ENCODE measurements around the gene NF1. TPM values are rescaled to one million over a fixed set of nuclear protein-coding genes. Genes with fewer than 3 reads are reported as not detected.

The NF1 gene
- total RNA-seq, 1 donor from 2014 or later = 69.9 TPM

DNA sequence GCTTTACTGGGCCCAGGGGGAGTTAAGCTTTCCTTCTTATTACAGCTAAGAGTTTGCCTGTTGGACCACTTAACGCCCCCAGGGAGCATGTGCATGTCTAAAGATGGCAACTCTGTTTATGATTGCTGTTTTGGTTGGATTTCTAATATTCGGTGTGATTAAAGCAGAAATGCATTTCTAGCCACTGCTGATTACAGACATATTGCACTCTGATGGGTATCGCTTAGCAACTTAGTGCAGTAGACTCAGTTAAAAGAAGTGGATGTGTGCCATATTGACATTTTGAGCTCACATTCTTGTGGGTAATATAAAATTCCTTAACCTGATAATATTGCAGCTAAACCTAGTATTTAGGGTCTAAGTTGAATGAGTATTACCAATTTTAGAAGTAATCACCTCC is 4.2 kb downstream of the NF1 start:
- H3K27ac Mint-ChIP-seq = no peak overlapping the region
- H3K4me1 Mint-ChIP-seq (ENCODE audit: unreplicated experiment) = peaks cover 25% of the 10 kb centered on the region
- no peaks in the 10 kb centered on the region for H3K36me3 Mint-ChIP-seq
- no peak for DNase-seq (ENCODE audit: extremely low spot score, unreplicated experiment)
- TF ChIP-seq, protein P1, sequence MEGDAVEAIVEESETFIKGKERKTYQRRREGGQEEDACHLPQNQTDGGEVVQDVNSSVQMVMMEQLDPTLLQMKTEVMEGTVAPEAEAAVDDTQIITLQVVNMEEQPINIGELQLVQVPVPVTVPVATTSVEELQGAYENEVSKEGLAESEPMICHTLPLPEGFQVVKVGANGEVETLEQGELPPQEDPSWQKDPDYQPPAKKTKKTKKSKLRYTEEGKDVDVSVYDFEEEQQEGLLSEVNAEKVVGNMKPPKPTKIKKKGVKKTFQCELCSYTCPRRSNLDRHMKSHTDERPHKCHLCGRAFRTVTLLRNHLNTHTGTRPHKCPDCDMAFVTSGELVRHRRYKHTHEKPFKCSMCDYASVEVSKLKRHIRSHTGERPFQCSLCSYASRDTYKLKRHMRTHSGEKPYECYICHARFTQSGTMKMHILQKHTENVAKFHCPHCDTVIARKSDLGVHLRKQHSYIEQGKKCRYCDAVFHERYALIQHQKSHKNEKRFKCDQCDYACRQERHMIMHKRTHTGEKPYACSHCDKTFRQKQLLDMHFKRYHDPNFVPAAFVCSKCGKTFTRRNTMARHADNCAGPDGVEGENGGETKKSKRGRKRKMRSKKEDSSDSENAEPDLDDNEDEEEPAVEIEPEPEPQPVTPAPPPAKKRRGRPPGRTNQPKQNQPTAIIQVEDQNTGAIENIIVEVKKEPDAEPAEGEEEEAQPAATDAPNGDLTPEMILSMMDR (conservative IDR thresholded peaks at IDR 0.05) = no peak
- H3K27me3 Mint-ChIP-seq = no peaks in the 10 kb centered on the region
- no peak overlapping the region for H3K4me3 Mint-ChIP-seq
- no peaks in the 10 kb centered on the region for H3K9me3 Mint-ChIP-seq

DNA sequence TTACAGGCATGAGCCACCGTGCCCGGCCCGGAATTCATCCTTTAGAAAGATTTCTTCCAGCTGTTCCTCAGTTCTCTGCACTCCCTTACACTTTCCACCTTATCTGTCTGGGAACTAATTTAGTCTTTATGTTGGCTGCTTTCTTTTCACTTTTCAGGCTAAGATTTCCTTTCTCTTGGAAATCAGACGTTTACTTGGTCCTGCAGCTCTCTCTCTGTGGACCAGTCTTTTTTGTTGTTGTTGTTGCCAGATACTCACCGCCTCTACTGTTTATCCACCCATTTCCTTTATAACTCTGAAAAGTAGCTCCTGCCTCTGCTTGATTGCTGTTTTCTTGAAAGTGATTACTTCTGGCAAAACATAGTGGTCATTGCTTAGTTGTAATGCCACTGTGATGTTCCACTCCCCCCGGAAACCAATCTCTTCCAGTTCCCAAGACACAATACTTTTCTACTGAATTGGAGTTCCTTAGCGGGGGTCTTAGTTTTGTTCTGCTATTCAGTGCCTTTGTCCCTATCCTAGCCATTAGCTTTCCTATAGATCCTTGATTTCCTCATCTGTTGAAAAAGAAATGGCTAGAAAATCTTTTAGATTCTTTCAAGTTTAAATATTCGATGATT is 6.2 kb downstream of the NF1 start:
- Mint-ChIP-seq H3K27me3 (no peaks in the 10 kb centered on the region), H3K36me3 (no peaks in the 10 kb centered on the region), H3K9me3 (no peaks in the 10 kb centered on the region), H3K4me1 (ENCODE audit: unreplicated experiment) (peaks cover 21% of the 10 kb centered on the region), H3K4me3 (no peak overlapping the region), H3K27ac (no peak overlapping the region)
- TF ChIP-seq, protein P1 (conservative IDR thresholded peaks at IDR 0.05) = no peak
- DNase-seq (ENCODE audit: extremely low spot score, unreplicated experiment) = no peak

DNA sequence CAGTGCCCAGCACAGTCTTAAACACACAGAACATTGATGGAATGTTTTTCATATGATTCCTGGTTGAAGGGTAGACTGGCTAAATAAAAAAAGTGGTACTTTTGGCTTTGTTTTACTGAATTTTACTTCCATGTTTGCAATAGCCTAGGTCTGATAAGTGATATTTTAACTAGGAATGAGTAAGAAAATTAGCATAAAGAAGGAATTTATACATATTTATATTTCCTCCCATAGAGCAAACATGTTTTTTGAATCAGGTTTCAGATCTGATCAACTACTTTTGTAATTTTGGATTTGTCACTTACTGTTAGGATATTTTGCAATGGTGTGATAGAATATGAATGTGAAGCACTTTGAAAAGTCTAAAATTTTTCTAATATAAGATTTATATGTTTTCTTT is 7.2 kb downstream of the NF1 start:
- H3K27ac Mint-ChIP-seq = peak overlapping the region; percentile 4
- H3K9me3 Mint-ChIP-seq = no peaks in the 10 kb centered on the region
- no peaks in the 10 kb centered on the region for H3K27me3 Mint-ChIP-seq
- H3K4me1 Mint-ChIP-seq (ENCODE audit: unreplicated experiment) = peaks cover 13% of the 10 kb centered on the region
- no peak for DNase-seq (ENCODE audit: extremely low spot score, unreplicated experiment)
- TF ChIP-seq, protein P1 (conservative IDR thresholded peaks at IDR 0.05) = no peak
- peaks cover under 1% of the 10 kb centered on the region for H3K36me3 Mint-ChIP-seq
- no peak overlapping the region for H3K4me3 Mint-ChIP-seq

DNA sequence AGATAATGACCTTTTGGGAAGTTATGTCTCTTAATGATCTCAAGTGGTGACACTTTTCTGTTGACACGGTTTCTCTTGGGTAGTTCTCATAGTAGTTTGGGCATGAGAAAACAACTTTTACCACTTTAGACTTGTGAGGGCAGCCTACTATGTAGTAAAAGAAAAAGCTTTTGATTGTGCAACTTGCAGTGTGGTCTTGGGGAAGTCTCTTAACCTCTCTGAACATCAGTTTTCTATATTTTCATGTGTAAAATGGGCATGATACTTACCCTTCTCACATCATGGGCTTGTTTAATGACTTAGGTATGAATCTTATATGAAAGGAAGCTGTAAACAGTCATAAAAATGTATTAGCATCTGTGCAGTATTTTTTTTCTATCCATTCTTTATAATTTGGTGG is 11.2 kb downstream of the NF1 start:
- Mint-ChIP-seq H3K4me3 (no peak overlapping the region), H3K36me3 (peaks cover 4% of the 10 kb centered on the region), H3K27me3 (no peaks in the 10 kb centered on the region), H3K9me3 (no peaks in the 10 kb centered on the region), H3K27ac (no peak overlapping the region), H3K4me1 (ENCODE audit: unreplicated experiment) (peaks cover 22% of the 10 kb centered on the region)
- TF ChIP-seq, protein P1 (conservative IDR thresholded peaks at IDR 0.05) = no peak
- no peak for DNase-seq (ENCODE audit: extremely low spot score, unreplicated experiment)

DNA sequence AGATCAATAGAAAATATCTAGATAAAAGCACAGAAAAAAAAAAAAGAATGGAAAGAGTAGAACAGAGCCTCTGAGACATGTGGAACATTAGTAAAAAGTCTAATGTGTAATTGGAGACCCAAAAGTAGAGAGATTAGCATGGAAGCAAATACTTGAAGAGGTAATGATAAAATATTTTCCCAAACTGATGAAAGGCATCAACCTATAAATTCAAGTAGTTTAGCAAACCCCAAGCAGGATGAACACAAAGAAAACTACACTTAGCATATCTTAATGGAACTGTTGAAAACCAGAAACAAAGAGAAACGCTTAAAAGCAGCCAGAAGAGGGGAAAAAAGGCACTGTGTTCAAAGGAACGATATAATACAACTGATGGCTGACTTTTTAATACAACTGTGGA is 16.4 kb downstream of the NF1 start:
- Mint-ChIP-seq H3K4me3 (no peak overlapping the region), H3K27me3 (no peaks in the 10 kb centered on the region), H3K36me3 (peaks cover 18% of the 10 kb centered on the region), H3K9me3 (no peaks in the 10 kb centered on the region), H3K27ac (no peak overlapping the region), H3K4me1 (ENCODE audit: unreplicated experiment) (peaks cover 33% of the 10 kb centered on the region)
- DNase-seq (ENCODE audit: extremely low spot score, unreplicated experiment) = no peak
- TF ChIP-seq, protein P1 (conservative IDR thresholded peaks at IDR 0.05) = no peak

Data from type B pancreatic cell (in vitro differentiated cells).